SK-MEL-5 (cell line): ENCODE results near the gene NFIB. TPM values are rescaled to one million over a fixed set of nuclear protein-coding genes. Genes with fewer than 3 reads are reported as not detected.

Experiments used
- DNase-seq: peaks from one replicate; pipeline ENCODE4 v3.0.0-alpha.2; 2016; ENCODE audit warnings: low read depth, low spot score
- in situ Hi-C: cut with HindIII; loops from 2 replicates; pipeline ENCODE4 v1.10.0; 2016; ENCODE audit warnings: low sequenced_read_pairs, high pct_unique_total_duplicates, low pct_unique_long_range_greater_than_20kb
- polyA plus RNA-seq, 2 experiments: library from polyadenylated mRNA; depleted of rRNA; stranded (reverse); fragments of >200 nt; gene quantifications; 2 replicates each; pipeline ENCODE4 v1.2.3, GENCODE V29; 2015
- total RNA-seq: library from RNA; depleted of rRNA; stranded (reverse); fragments of >200 nt; shearing (Covaris generic); gene quantifications from 2 replicates; pipeline ENCODE4 v1.2.3, GENCODE V29; 2014; rRNA removed

Gene NFIB
- 11.7 and 15.4 TPM in 2 replicates for total RNA-seq
- 7.4 and 15.1 TPM in 2 replicates for polyA plus RNA-seq (2015; cell fraction: cytosol; rRNA removed)
- polyA plus RNA-seq (2015; cell fraction: nucleus; rRNA removed) = 12.2 and 12.3 TPM in 2 replicates

GRCh38 chr9:14313951-14314423 is at the start of gene NFIB:
TSS of gene NFIB (minus strand) at chr9:14314141. CDS start at chr9:14313511, 630 bp downstream.
- in situ Hi-C loops = no loop called here

GRCh38 chr9:14362175-14362574 is 48.2 kb upstream of the NFIB start:
- in situ Hi-C loops = no loop called here
- no peak for DNase-seq

More at GRCh38 chr9:14313951-14314423, at the start of gene NFIB:
- peak; percentile 73 for DNase-seq

GRCh38 chr9:14361074-14361473 is 47.1 kb upstream of the NFIB start:
- in situ Hi-C loops = no loop called here

GRCh38 chr9:14358523-14358922 is 44.6 kb upstream of the NFIB start:
- in situ Hi-C loops = no loop called here
- DNase-seq = no peak

More at GRCh38 chr9:14361074-14361473, 47.1 kb upstream of the NFIB start:
- DNase-seq = no peak

GRCh38 chr9:14356351-14357265 is 42.7 kb upstream of the NFIB start:
- in situ Hi-C loops = no loop called here
- no peak for DNase-seq

- DNase-seq = no peak
- in situ Hi-C loops = no loop called here
Observed at GRCh38 chr9:14354201-14354600, 40.3 kb upstream of the NFIB start.

- in situ Hi-C loops = no loop called here
- peak; percentile 78 for DNase-seq
Observed at GRCh38 chr9:14353222-14354056, 39.5 kb upstream of the NFIB start.

- no peak for DNase-seq
- in situ Hi-C loops = no loop called here
Observed at GRCh38 chr9:14352503-14352902, 38.6 kb upstream of the NFIB start.

GRCh38 chr9:14351221-14351836 is 37.4 kb upstream of the NFIB start:
- in situ Hi-C loops = no loop called here
- no peak for DNase-seq

- no peak for DNase-seq
- in situ Hi-C loops = no loop called here
Observed at GRCh38 chr9:14350754-14351153, 36.8 kb upstream of the NFIB start.

GRCh38 chr9:14350349-14350728 is 36.4 kb upstream of the NFIB start:
- DNase-seq = no peak
- in situ Hi-C loops = no loop called here

- no peak for DNase-seq
- in situ Hi-C loops = no loop called here
Observed at GRCh38 chr9:14349447-14350348, 35.8 kb upstream of the NFIB start.

- no peak for DNase-seq
- in situ Hi-C loops = no loop called here
Observed at GRCh38 chr9:14349146-14349446, 35.2 kb upstream of the NFIB start.

GRCh38 chr9:14348373-14349145 is 34.6 kb upstream of the NFIB start:
- DNase-seq = no peak
- in situ Hi-C loops = no loop called here

- in situ Hi-C loops = no loop called here
Observed at GRCh38 chr9:14348123-14348372, 34.1 kb upstream of the NFIB start.

GRCh38 chr9:14347406-14348122 is 33.6 kb upstream of the NFIB start:
- no peak for DNase-seq
- in situ Hi-C loops = no loop called here

More at GRCh38 chr9:14348123-14348372, 34.1 kb upstream of the NFIB start:
- no peak for DNase-seq
